A673 (cell line): ENCODE measurements around the gene MST1R. TPM values are rescaled to one million over a fixed set of nuclear protein-coding genes. Genes with fewer than 3 reads are reported as not detected.

Experiments used
- BruUV-seq: library from RNA; stranded (reverse); fragments of 400-500 nt; replicated peaks from 2 replicates; lab custom pipeline; 2021; lab: Mats Ljungman, UMichigan
- CTCF ChIA-PET: fragments of 300-600 bp; sonication (Branson Sonifier 250); formaldehyde crosslinking; loops from one replicate; lab custom pipeline; 2022; ENCODE audit warnings: antibody characterized with exemption; lab: Charles Lee
- POLR2A ChIA-PET: fragments of 300-600 bp; sonication (Branson Sonifier 250); formaldehyde crosslinking; loops from one replicate; lab custom pipeline; 2022; ENCODE audit warnings: antibody characterized with exemption; ENCODE audit not compliant: low non-redundant PET; lab: Charles Lee
- DNase-seq: peaks from one replicate; pipeline ENCODE4 v3.0.0-alpha.2; 2015; ENCODE audit warnings: low spot score
- H3K27ac ChIP-seq: fragments of 200-600 bp; sonication (generic); 2 replicates; pipeline ENCODE4 v1.5.1; 2016; ENCODE audit warnings: mixed run types, low read depth, mild to moderate bottlenecking, mixed read lengths, antibody characterized with exemption, low read length; ENCODE audit not compliant: poor library complexity, severe bottlenecking
- H3K27me3 ChIP-seq: fragments of 200-600 bp; sonication (generic); replicated peaks from 2 replicates; pipeline ENCODE4 v1.6.1; 2017; ENCODE audit warnings: mixed run types, low read depth, mild to moderate bottlenecking, mixed read lengths, antibody characterized with exemption, low read length; ENCODE audit not compliant: insufficient read depth, poor library complexity
- H3K36me3 ChIP-seq: fragments of 200-600 bp; sonication (generic); 2 replicates; pipeline ENCODE4 v1.6.1; 2016; ENCODE audit warnings: mixed run types, mild to moderate bottlenecking, mixed read lengths, antibody characterized with exemption, low read length; ENCODE audit not compliant: insufficient read depth, poor library complexity, severe bottlenecking
- H3K4me1 ChIP-seq: fragments of 200-600 bp; sonication (generic); 2 replicates; pipeline ENCODE4 v1.6.1; 2017; ENCODE audit warnings: mixed run types, mild to moderate bottlenecking, mixed read lengths, antibody characterized with exemption, low read length; ENCODE audit not compliant: insufficient read depth, poor library complexity, severe bottlenecking
- H3K4me3 ChIP-seq: fragments of 200-600 bp; sonication (generic); 2 replicates; pipeline ENCODE4 v1.5.1; 2016; ENCODE audit warnings: low read depth, mixed run types, mild to moderate bottlenecking, mixed read lengths, low read length; ENCODE audit not compliant: poor library complexity, severe bottlenecking
- H3K9me3 ChIP-seq: fragments of 200-600 bp; sonication (generic); 2 replicates; pipeline ENCODE4 v1.6.1; 2016; ENCODE audit warnings: mixed run types, low read depth, mild to moderate bottlenecking, mixed read lengths, antibody characterized with exemption, low read length; ENCODE audit not compliant: poor library complexity, severe bottlenecking
- CTCF ChIP-seq: fragments of 300-800, 200-600 bp; sonication (generic); conservative IDR thresholded peaks from 2 replicates; pipeline ENCODE4 v1.5.1; 2017; ENCODE audit warnings: low read depth, mild to moderate bottlenecking, antibody characterized with exemption, low read length, moderate library complexity, mixed read lengths
- EZH2 ChIP-seq: fragments of 200-600 bp; sonication (generic); IDR thresholded peaks from 2 replicates; pipeline ENCODE4 v1.6.1; 2017; ENCODE audit warnings: borderline replicate concordance, low read depth, mild to moderate bottlenecking, mixed read lengths, antibody characterized with exemption, low read length; ENCODE audit not compliant: poor library complexity, severe bottlenecking
- intact Hi-C: fragments of 100-400 bp; cut with micrococcal nuclease; formaldehyde crosslinking; loops from one replicate; pipeline ENCODE4 v1.10.0; 2022; ENCODE audit not compliant: unreplicated experiment
- total RNA-seq: library from RNA; stranded (reverse); gene quantifications from 2 replicates; pipeline ENCODE4 v1.2.3, GENCODE V29; 2021

The MST1R gene
- total RNA-seq, 1 experiment from 2014 or later: not detected

- H3K9me3 ChIP-seq: no peaks in the 10 kb centered on the region
- H3K27me3 ChIP-seq: no peaks in the 10 kb centered on the region
- no peak overlapping the region for H3K27ac ChIP-seq
- H3K4me1 ChIP-seq: peaks cover 3% of the 10 kb centered on the region
- TF ChIP-seq CTCF (no peak), EZH2 (no peak)
- CTCF ChIA-PET: no interaction called here
- POLR2A ChIA-PET: no interaction called here
- BruUV-seq: no TSS peak
- intact Hi-C loops: no loop called here
- H3K4me3 ChIP-seq: no peak overlapping the region
- no peaks in the 10 kb centered on the region for H3K36me3 ChIP-seq
- DNase-seq: no peak
Observed at GRCh38 chr3:49928481-49929017, 24.9 kb upstream of the MST1R start.

DNA sequence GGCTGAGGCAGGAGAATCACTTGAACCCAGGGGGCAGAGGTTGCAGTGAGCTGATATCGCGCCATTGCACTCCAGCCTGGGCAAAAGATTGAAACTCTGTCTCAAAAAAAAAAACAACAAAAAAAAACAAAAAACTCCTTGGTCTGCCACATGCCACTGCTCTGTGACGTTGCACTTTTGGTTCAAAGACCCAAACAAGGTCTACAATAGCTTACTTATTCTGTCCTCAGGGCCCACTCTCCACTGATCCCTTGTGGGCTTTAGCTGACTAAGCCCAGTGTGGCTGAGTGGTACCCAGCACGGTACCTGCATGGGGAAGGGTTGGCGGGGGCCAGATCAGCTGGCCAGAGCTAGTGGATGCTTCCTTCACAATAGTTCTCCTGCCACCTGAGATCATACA is 24.1 kb upstream of the MST1R start:
- DNase-seq: no peak
- H3K4me1 ChIP-seq: peaks cover 3% of the 10 kb centered on the region
- ChIA-PET POLR2A (no interaction called here), CTCF (no interaction called here)
- TF ChIP-seq CTCF (no peak), EZH2 (no peak)
- no peaks in the 10 kb centered on the region for H3K36me3 ChIP-seq
- intact Hi-C loops: no loop called here
- BruUV-seq: no TSS peak
- H3K4me3 ChIP-seq: no peak overlapping the region
- no peaks in the 10 kb centered on the region for H3K27me3 ChIP-seq
- no peak overlapping the region for H3K27ac ChIP-seq
- no peaks in the 10 kb centered on the region for H3K9me3 ChIP-seq

- DNase-seq: no peak
- POLR2A ChIA-PET: no interaction called here
- BruUV-seq: no TSS peak
Observed at GRCh38 chr3:49926117-49926728, 22.6 kb upstream of the MST1R start.

More at GRCh38 chr3:49926117-49926728, 22.6 kb upstream of the MST1R start:
- CTCF ChIA-PET: no interaction called here
- no peak overlapping the region for H3K27ac ChIP-seq
- TF ChIP-seq EZH2 (no peak), CTCF (no peak)
- H3K4me1 ChIP-seq: peaks cover 3% of the 10 kb centered on the region
- H3K9me3 ChIP-seq: no peaks in the 10 kb centered on the region
- intact Hi-C loops: no loop called here
- H3K27me3 ChIP-seq: no peaks in the 10 kb centered on the region
- no peaks in the 10 kb centered on the region for H3K36me3 ChIP-seq
- H3K4me3 ChIP-seq: no peak overlapping the region
